Measurements from ENCODE around the gene EAPP. TPM values are rescaled to one million over a fixed set of nuclear protein-coding genes. Genes with fewer than 3 reads are reported as not detected.

Gene EAPP
- total RNA-seq, 1 donor from 2014 or later: 35.1 TPM

Other genes starting within 250 kb of the EAPP start
- 18.9 and 21.2 TPM in 2 replicates for gene SPTSSA, start 77.5 kb downstream of the EAPP start, total RNA-seq
- gene SNX6, start 90.4 kb upstream of the EAPP start, total RNA-seq: 70.3 and 75.6 TPM in 2 replicates
- 8.3 and 9.2 TPM in 2 replicates for gene CFL2, start 174.9 kb upstream of the EAPP start, total RNA-seq

All from activated T-helper 1 cell treated with anti-CD3 and anti-CD28 coated beads, Interleukin-12 subunit alpha, Interleukin-12 subunit beta, Interleukin-2, Interleukin-4 antibody, amounts not matched to agents 30 ng/mL and 10 ng/mL and 1 ng/mL, durations not matched to agents 14 hours and 24 hours and 36 hours (primary cell).